Neural progenitor cell (in vitro differentiated cells): ENCODE measurements around the gene ZDHHC4.

Experiments used
- EZH2 ChIP-seq: fragments of 200-600 bp; sonication (generic); IDR thresholded peaks from 2 replicates; pipeline ENCODE4 v1.6.1; 2017; ENCODE audit warnings: antibody characterized with exemption, mild to moderate bottlenecking, moderate library complexity
- EZH2phosphoT487 ChIP-seq: fragments of 200-600 bp; sonication (generic); IDR thresholded peaks from 2 replicates; pipeline ENCODE4 v1.6.1; 2017; ENCODE audit warnings: antibody characterized with exemption
- TF ChIP-seq, protein P1 (sequence below): fragments of 200-600 bp; sonication (generic); IDR thresholded peaks from 2 replicates; pipeline ENCODE4 v1.5.1; 2017; ENCODE audit warnings: antibody characterized with exemption, mild to moderate bottlenecking

GRCh38 chr7:6606866-6607583 lies 29.8 kb downstream of the ZDHHC4 start:
- TF ChIP-seq, protein P1, sequence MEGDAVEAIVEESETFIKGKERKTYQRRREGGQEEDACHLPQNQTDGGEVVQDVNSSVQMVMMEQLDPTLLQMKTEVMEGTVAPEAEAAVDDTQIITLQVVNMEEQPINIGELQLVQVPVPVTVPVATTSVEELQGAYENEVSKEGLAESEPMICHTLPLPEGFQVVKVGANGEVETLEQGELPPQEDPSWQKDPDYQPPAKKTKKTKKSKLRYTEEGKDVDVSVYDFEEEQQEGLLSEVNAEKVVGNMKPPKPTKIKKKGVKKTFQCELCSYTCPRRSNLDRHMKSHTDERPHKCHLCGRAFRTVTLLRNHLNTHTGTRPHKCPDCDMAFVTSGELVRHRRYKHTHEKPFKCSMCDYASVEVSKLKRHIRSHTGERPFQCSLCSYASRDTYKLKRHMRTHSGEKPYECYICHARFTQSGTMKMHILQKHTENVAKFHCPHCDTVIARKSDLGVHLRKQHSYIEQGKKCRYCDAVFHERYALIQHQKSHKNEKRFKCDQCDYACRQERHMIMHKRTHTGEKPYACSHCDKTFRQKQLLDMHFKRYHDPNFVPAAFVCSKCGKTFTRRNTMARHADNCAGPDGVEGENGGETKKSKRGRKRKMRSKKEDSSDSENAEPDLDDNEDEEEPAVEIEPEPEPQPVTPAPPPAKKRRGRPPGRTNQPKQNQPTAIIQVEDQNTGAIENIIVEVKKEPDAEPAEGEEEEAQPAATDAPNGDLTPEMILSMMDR: no peak
- TF ChIP-seq EZH2phosphoT487: no peak
- TF ChIP-seq EZH2: no peak
